Nucleus accumbens (tissue), 56 donors: ENCODE data around the gene AGMO.
A peak's percentile ranks its signal among the peaks of the same experiment; 100 is the strongest.
"Not testable (repeated sequence)": the region's sequence is repeated elsewhere in the genome, so short reads cannot be mapped to it uniquely, and the experiment has no call there.

ENCODE experiments used
- DNase-seq, 56 donors: peaks; one replicate each; lab custom pipeline; 2025; lab: John Stamatoyannopoulos, UW

Gene AGMO

GRCh38 chr7:15566476-15566875, 4.7 kb upstream of the AGMO start:
- no peak for DNase-seq

- DNase-seq, result no peak
Measured at GRCh38 chr7:15560968-15561367, 847 bp downstream of the AGMO start.

- DNase-seq, result no peak
Measured at GRCh38 chr7:15559416-15559928, 2.3 kb downstream of the AGMO start.

GRCh38 chr7:15558756-15559155, 3.1 kb downstream of the AGMO start:
- DNase-seq, result no peak

GRCh38 chr7:15557686-15558085, 4.1 kb downstream of the AGMO start:
- DNase-seq, result no peak

- DNase-seq, result no peak
Measured at GRCh38 chr7:15557186-15557585, 4.6 kb downstream of the AGMO start.

GRCh38 chr7:15556339-15557105, 5.3 kb downstream of the AGMO start:
- no peak for DNase-seq

GRCh38 chr7:15555381-15555859, 6.4 kb downstream of the AGMO start:
- DNase-seq, result no peak

- DNase-seq, result no peak
Measured at GRCh38 chr7:15554744-15555143, 7.1 kb downstream of the AGMO start.

GRCh38 chr7:15554081-15554480, 7.7 kb downstream of the AGMO start:
- no peak for DNase-seq

- DNase-seq, result not testable (repeated sequence)
Measured at GRCh38 chr7:15547320-15547719, 14.5 kb downstream of the AGMO start.

GRCh38 chr7:15546272-15546792, 15.5 kb downstream of the AGMO start:
- DNase-seq, result no peak

- no peak for DNase-seq
Measured at GRCh38 chr7:15544050-15544449, 17.8 kb downstream of the AGMO start.

GRCh38 chr7:15543256-15543655, 18.6 kb downstream of the AGMO start:
- no peak for DNase-seq

- no peak for DNase-seq
Measured at GRCh38 chr7:15527648-15528047, 34.2 kb downstream of the AGMO start.

GRCh38 chr7:15525652-15526263, 36.1 kb downstream of the AGMO start:
- DNase-seq, result no peak

- DNase-seq, result no peak
Measured at GRCh38 chr7:15524077-15524476, 37.7 kb downstream of the AGMO start.

- DNase-seq, result not testable (repeated sequence)
Measured at GRCh38 chr7:15517865-15518264, 44.0 kb downstream of the AGMO start.

- DNase-seq, result no peak
Measured at GRCh38 chr7:15515252-15515651, 46.6 kb downstream of the AGMO start.

- DNase-seq, result peak in 1 of 56 donors; percentile 1
Measured at GRCh38 chr7:15508258-15508657, 53.6 kb downstream of the AGMO start.

GRCh38 chr7:15507708-15508107, 54.1 kb downstream of the AGMO start:
- DNase-seq, result no peak

GRCh38 chr7:15507171-15507570, 54.6 kb downstream of the AGMO start:
- DNase-seq, result no peak
